GM12891 (cell line): Measurements from ENCODE around the gene TMEM212.

ENCODE experiments used
- POLR2A ChIP-seq: IDR thresholded peaks from 2 replicates; pipeline ENCODE4 v1.6.1; 2011; ENCODE audit warnings: low read depth, low read length, control low read depth
- POLR2AphosphoS5 ChIP-seq: IDR thresholded peaks from 2 replicates; pipeline ENCODE4 v1.6.1; 2011; ENCODE audit warnings: low read depth, low read length, control low read depth

DNA sequence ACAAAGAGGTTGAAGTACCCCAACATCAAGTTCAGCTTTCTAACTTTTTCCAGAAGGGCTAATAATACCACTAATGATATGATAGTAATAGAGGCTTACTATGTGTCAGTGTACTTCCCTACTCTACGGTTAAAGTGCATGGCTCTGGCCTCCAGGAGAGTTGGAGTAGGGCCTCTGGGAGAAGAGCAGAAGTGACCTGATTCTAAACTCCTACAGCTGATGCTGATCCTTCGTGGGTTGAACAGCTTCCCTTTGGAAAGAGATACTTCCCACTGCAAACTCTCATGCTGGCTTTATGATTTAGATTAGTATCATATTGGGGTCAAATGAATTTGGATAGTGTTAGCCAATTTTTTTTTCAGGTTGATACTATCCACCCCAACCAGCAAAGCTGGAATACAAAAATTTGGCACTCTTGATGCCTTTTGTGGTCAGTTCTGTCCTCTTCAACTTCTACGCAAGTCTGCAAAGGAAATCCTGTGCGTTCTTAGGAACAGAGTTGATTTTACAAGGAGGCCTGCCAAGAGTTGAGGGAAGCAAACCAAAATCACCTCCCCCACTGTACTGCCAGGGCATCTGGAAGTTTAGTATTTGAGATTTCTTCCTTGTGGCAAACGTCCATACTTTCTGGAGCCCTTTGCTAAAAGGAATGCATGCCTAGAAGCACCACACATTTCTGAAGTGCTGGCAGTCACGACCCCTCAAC, 17.8 kb downstream of the TMEM212 start:
- no peak for TF ChIP-seq POLR2A
- TF ChIP-seq POLR2AphosphoS5, result no peak
